Measurements from ENCODE around the gene SLC30A3.
A peak's percentile ranks its signal among the peaks of the same experiment; 100 is the strongest.

Gene SLC30A3

GRCh38 chr2:27262379-27263286, at the start of gene SLC30A3:
TSS of gene SLC30A3 (minus strand) at chr2:27263047. CDS start at chr2:27262906, 141 bp downstream.
- no peak for DNase-seq (ENCODE audit: low spot score)
- Histone ChIP-seq H3K4me3 (peak within 1 kb of the TSS; percentile 66), H3K27ac (peak within 1 kb of the TSS in 1 of 2 donors; percentile 44)
- TF ChIP-seq CTCF (IDR thresholded peaks at IDR 0.05): no peak

GRCh38 chr2:27312152-27312551, 49.3 kb upstream of the SLC30A3 start:
- DNase-seq (ENCODE audit: low spot score): no peak
- no peak overlapping the region for H3K4me3 ChIP-seq
- no peak for TF ChIP-seq CTCF (IDR thresholded peaks at IDR 0.05)
- H3K27ac ChIP-seq: no peak overlapping the region

GRCh38 chr2:27309651-27310050, 46.8 kb upstream of the SLC30A3 start:
- no peak for DNase-seq (ENCODE audit: low spot score)
- TF ChIP-seq CTCF (IDR thresholded peaks at IDR 0.05): no peak
- Histone ChIP-seq H3K4me3 (no peak overlapping the region), H3K27ac (no peak overlapping the region)

GRCh38 chr2:27308359-27308881, 45.6 kb upstream of the SLC30A3 start, which contains the start of gene UCN:
TSS of gene UCN (minus strand) at chr2:27308445. CDS start at chr2:27307895, 550 bp downstream.
- Histone ChIP-seq H3K4me3 (peak within 1 kb of the TSS; percentile 32), H3K27ac (no peak within 1 kb of the TSS)
- no peak for TF ChIP-seq CTCF (IDR thresholded peaks at IDR 0.05)
- DNase-seq (ENCODE audit: low spot score): no peak

- H3K4me3 ChIP-seq: peak overlapping the region; percentile 32
- no peak for TF ChIP-seq CTCF (IDR thresholded peaks at IDR 0.05)
- no peak overlapping the region for H3K27ac ChIP-seq
- no peak for DNase-seq (ENCODE audit: low spot score)
These were observed 44.9 kb upstream of the SLC30A3 start for GRCh38 chr2:27307545-27308358.

- no peak overlapping the region for H3K27ac ChIP-seq
- DNase-seq (ENCODE audit: low spot score): no peak
- peak overlapping the region; percentile 32 for H3K4me3 ChIP-seq
- TF ChIP-seq CTCF (IDR thresholded peaks at IDR 0.05): no peak
These were observed 44.4 kb upstream of the SLC30A3 start for GRCh38 chr2:27307287-27307544.

Data from coronary artery (tissue), 2 donors.